ENCODE data around the gene ZBTB7B. TPM values are rescaled to one million over a fixed set of nuclear protein-coding genes. Genes with fewer than 3 reads are reported as not detected.

Gene ZBTB7B
- total RNA-seq, 2 donors from 2014 or later: 35.3 to 66.3 TPM

GRCh38 chr1:155001675-155002463 lies 733 bp upstream of the ZBTB7B start:
- Histone ChIP-seq H3K4me1 (ENCODE audit: control insufficient read depth in 1 of 2, low read depth in 2 of 2) (peaks cover 41 to 46% of the 10 kb centered on the region in 2 donors), H3K36me3 (no peaks in the 10 kb centered on the region), H3K9me3 (no peaks in the 10 kb centered on the region), H3K27me3 (replicated peaks; ENCODE audit: insufficient read depth) (no peaks in the 10 kb centered on the region), H3K27ac (peak overlapping the region; percentile 96 to 97), H3K4me3 (peak overlapping the region; percentile 99)
- peak; percentile 99 for DNase-seq (ENCODE audit: low spot score)
- peak; percentile 62 for ATAC-seq (ENCODE audit: insufficient number of reproducible peaks, low FRiP score, low read depth)
- TF ChIP-seq CTCF (IDR thresholded peaks at IDR 0.05): peak; percentile 30

- no peaks in the 10 kb centered on the region for H3K36me3 ChIP-seq
- ATAC-seq (ENCODE audit: insufficient number of reproducible peaks, low FRiP score, low read depth) (no peak), DNase-seq (ENCODE audit: low spot score) (no peak)
- no peaks in the 10 kb centered on the region for H3K9me3 ChIP-seq
- H3K27ac ChIP-seq: peak overlapping the region; percentile 92 to 99
- TF ChIP-seq CTCF (IDR thresholded peaks at IDR 0.05): no peak
- no peaks in the 10 kb centered on the region for H3K27me3 ChIP-seq (replicated peaks; ENCODE audit: insufficient read depth)
- H3K4me1 ChIP-seq (ENCODE audit: control insufficient read depth in 1 of 2, low read depth in 2 of 2): peaks cover 55 to 60% of the 10 kb centered on the region in 2 donors
- H3K4me3 ChIP-seq: peak overlapping the region; percentile 99
Observed at GRCh38 chr1:155003227-155003765, 694 bp downstream of the ZBTB7B start.

GRCh38 chr1:155003766-155004351 lies 1.3 kb downstream of the ZBTB7B start:
- H3K4me3 ChIP-seq: peak overlapping the region; percentile 99
- no peaks in the 10 kb centered on the region for H3K27me3 ChIP-seq (replicated peaks; ENCODE audit: insufficient read depth)
- DNase-seq (ENCODE audit: low spot score): no peak
- H3K4me1 ChIP-seq (ENCODE audit: control insufficient read depth in 1 of 2, low read depth in 2 of 2): peaks cover 58 to 63% of the 10 kb centered on the region in 2 donors
- H3K27ac ChIP-seq: peak overlapping the region; percentile 92 to 99
- ATAC-seq (ENCODE audit: insufficient number of reproducible peaks, low FRiP score, low read depth): no peak
- H3K36me3 ChIP-seq: no peaks in the 10 kb centered on the region
- H3K9me3 ChIP-seq: no peaks in the 10 kb centered on the region
- no peak for TF ChIP-seq CTCF (IDR thresholded peaks at IDR 0.05)

- no peaks in the 10 kb centered on the region for H3K9me3 ChIP-seq
- peak overlapping the region; percentile 99 for H3K4me3 ChIP-seq
- H3K27me3 ChIP-seq (replicated peaks; ENCODE audit: insufficient read depth): no peaks in the 10 kb centered on the region
- H3K4me1 ChIP-seq (ENCODE audit: control insufficient read depth in 1 of 2, low read depth in 2 of 2): peaks cover 52 to 57% of the 10 kb centered on the region in 2 donors
- H3K27ac ChIP-seq: peak overlapping the region; percentile 92 to 99
- ATAC-seq (ENCODE audit: insufficient number of reproducible peaks, low FRiP score, low read depth) (no peak), DNase-seq (ENCODE audit: low spot score) (no peak)
- no peaks in the 10 kb centered on the region for H3K36me3 ChIP-seq
- no peak for TF ChIP-seq CTCF (IDR thresholded peaks at IDR 0.05)
Observed at GRCh38 chr1:155004352-155005075, 1.9 kb downstream of the ZBTB7B start.
